NOMO-1 treated with DMSO at 0.1 percent for 48 hours (cell line): Measurements from ENCODE around the gene P3H2.
"Not testable (repeated sequence)": the region's sequence is repeated elsewhere in the genome, so short reads cannot be mapped to it uniquely, and the experiment has no call there.

Source experiments
- DNase-seq: peaks from one replicate; lab custom pipeline; 2025; ENCODE audit not compliant: unreplicated experiment; lab: John Stamatoyannopoulos, UW

P3H2 gene

GRCh38 chr3:190088890-190089289 is 31.8 kb downstream of the P3H2 start:
- DNase-seq, result no peak

- DNase-seq, result no peak
These were observed 34.5 kb downstream of the P3H2 start for GRCh38 chr3:190086191-190086590.

- DNase-seq, result no peak
These were observed 35.7 kb downstream of the P3H2 start for GRCh38 chr3:190084983-190085382.

GRCh38 chr3:190083635-190084034 is 37.1 kb downstream of the P3H2 start:
- no peak for DNase-seq

GRCh38 chr3:190081389-190081788 is 39.3 kb downstream of the P3H2 start:
- peak; percentile 11 for DNase-seq

GRCh38 chr3:190079173-190079572 is 41.5 kb downstream of the P3H2 start:
- not testable (repeated sequence) for DNase-seq

- DNase-seq, result no peak
These were observed 43.2 kb downstream of the P3H2 start for GRCh38 chr3:190077395-190078045.

- DNase-seq, result no peak
These were observed 43.9 kb downstream of the P3H2 start for GRCh38 chr3:190076601-190077394.

- no peak for DNase-seq
These were observed 44.6 kb downstream of the P3H2 start for GRCh38 chr3:190076136-190076535.

GRCh38 chr3:190074817-190075216 is 45.9 kb downstream of the P3H2 start:
- DNase-seq, result no peak

GRCh38 chr3:190073264-190074008 is 47.3 kb downstream of the P3H2 start:
- peak; percentile 55 for DNase-seq

- DNase-seq, result no peak
These were observed 47.8 kb downstream of the P3H2 start for GRCh38 chr3:190072856-190073255.

GRCh38 chr3:190071921-190072320 is 48.8 kb downstream of the P3H2 start:
- not testable (repeated sequence) for DNase-seq

- no peak for DNase-seq
These were observed 49.9 kb downstream of the P3H2 start for GRCh38 chr3:190070622-190071347.

GRCh38 chr3:190065204-190065603 is 55.5 kb downstream of the P3H2 start:
- no peak for DNase-seq

GRCh38 chr3:190064659-190065058 is 56.0 kb downstream of the P3H2 start:
- no peak for DNase-seq

- DNase-seq, result no peak
These were observed 56.6 kb downstream of the P3H2 start for GRCh38 chr3:190064112-190064511.

GRCh38 chr3:190063490-190063889 is 57.2 kb downstream of the P3H2 start:
- no peak for DNase-seq

GRCh38 chr3:190060192-190060775 is 60.4 kb downstream of the P3H2 start:
- no peak for DNase-seq

GRCh38 chr3:190059242-190059590 is 61.5 kb downstream of the P3H2 start:
- DNase-seq, result no peak
